Measurements from ENCODE around the gene UQCC5. TPM values are rescaled to one million over a fixed set of nuclear protein-coding genes. Genes with fewer than 3 reads are reported as not detected.

Gene UQCC5
- total RNA-seq, 2 donors from 2014 or later = 3.0 to 16.5 TPM

- H3K9me3 ChIP-seq = no peaks in the 10 kb centered on the region
- 90% methylated on average over 6 of the region's 7 CpGs for WGBS
- TF ChIP-seq CTCF (IDR thresholded peaks at IDR 0.05) = no peak
- H3K4me3 ChIP-seq = no peak overlapping the region
- H3K4me1 ChIP-seq (replicated peaks) = no peaks in the 10 kb centered on the region
- intact Hi-C loops (cut with DNase I) = no loop called here
- H3K36me3 ChIP-seq = no peaks in the 10 kb centered on the region
- no peaks in the 10 kb centered on the region for H3K27me3 ChIP-seq (replicated peaks; ENCODE audit: insufficient read depth)
- no peak for DNase-seq (ENCODE audit: low spot score)
- H3K27ac ChIP-seq = no peak overlapping the region
Observed at GRCh38 chr3:52513281-52513680, 23.1 kb upstream of the UQCC5 start.

GRCh38 chr3:52514576-52514975 is 21.8 kb upstream of the UQCC5 start:
- H3K27ac ChIP-seq = no peak overlapping the region
- DNase-seq (ENCODE audit: low spot score) = no peak
- H3K4me3 ChIP-seq = no peak overlapping the region
- no peaks in the 10 kb centered on the region for H3K4me1 ChIP-seq (replicated peaks)
- 78% methylated on average over 11 of the region's 11 CpGs for WGBS
- TF ChIP-seq POLR2AphosphoS5 (IDR thresholded peaks at IDR 0.05) (no peak), CTCF (IDR thresholded peaks at IDR 0.05) (no peak), POLR2A (IDR thresholded peaks at IDR 0.05) (no peak)
- intact Hi-C loops (cut with DNase I) = no loop called here
- no peaks in the 10 kb centered on the region for H3K27me3 ChIP-seq (replicated peaks; ENCODE audit: insufficient read depth)
- H3K36me3 ChIP-seq = no peaks in the 10 kb centered on the region
- H3K9me3 ChIP-seq = no peaks in the 10 kb centered on the region

GRCh38 chr3:52515192-52515591 is 21.2 kb upstream of the UQCC5 start:
- no peaks in the 10 kb centered on the region for H3K27me3 ChIP-seq (replicated peaks; ENCODE audit: insufficient read depth)
- intact Hi-C loops (cut with DNase I) = no loop called here
- H3K4me3 ChIP-seq = no peak overlapping the region
- no peak overlapping the region for H3K27ac ChIP-seq
- WGBS = 56% methylated on average over 6 of the region's 6 CpGs
- no peaks in the 10 kb centered on the region for H3K4me1 ChIP-seq (replicated peaks)
- no peaks in the 10 kb centered on the region for H3K9me3 ChIP-seq
- H3K36me3 ChIP-seq = no peaks in the 10 kb centered on the region
- DNase-seq (ENCODE audit: low spot score) = no peak
- TF ChIP-seq POLR2AphosphoS5 (IDR thresholded peaks at IDR 0.05) (no peak), CTCF (IDR thresholded peaks at IDR 0.05) (no peak), POLR2A (IDR thresholded peaks at IDR 0.05) (no peak)

GRCh38 chr3:52516509-52517195 is 19.8 kb upstream of the UQCC5 start:
- intact Hi-C loops (cut with DNase I) = no loop called here
- no peaks in the 10 kb centered on the region for H3K27me3 ChIP-seq (replicated peaks; ENCODE audit: insufficient read depth)
- H3K9me3 ChIP-seq = no peaks in the 10 kb centered on the region
- H3K4me3 ChIP-seq = no peak overlapping the region
- H3K4me1 ChIP-seq (replicated peaks) = no peaks in the 10 kb centered on the region
- H3K36me3 ChIP-seq = no peaks in the 10 kb centered on the region
- WGBS = 93% methylated on average over 18 of the region's 19 CpGs
- no peak for DNase-seq (ENCODE audit: low spot score)
- TF ChIP-seq CTCF (IDR thresholded peaks at IDR 0.05) (no peak), POLR2A (IDR thresholded peaks at IDR 0.05) (no peak), POLR2AphosphoS5 (IDR thresholded peaks at IDR 0.05) (no peak)
- no peak overlapping the region for H3K27ac ChIP-seq

Measured in prostate gland (tissue), 2 donors.